Stimulated activated CD4-positive, alpha-beta T cell treated with anti-CD3 and anti-CD28 coated beads, Interleukin-2, amount 100 ng/mL, for 4 hours (primary cell): Measurements from ENCODE around the gene AXL.
A peak's percentile ranks its signal among the peaks of the same experiment; 100 is the strongest.

Experiments
- DNase-seq: peaks from one replicate; pipeline ENCODE4 v3.0.0-alpha.2; 2020; ENCODE audit warnings: low read depth

AXL gene

DNA sequence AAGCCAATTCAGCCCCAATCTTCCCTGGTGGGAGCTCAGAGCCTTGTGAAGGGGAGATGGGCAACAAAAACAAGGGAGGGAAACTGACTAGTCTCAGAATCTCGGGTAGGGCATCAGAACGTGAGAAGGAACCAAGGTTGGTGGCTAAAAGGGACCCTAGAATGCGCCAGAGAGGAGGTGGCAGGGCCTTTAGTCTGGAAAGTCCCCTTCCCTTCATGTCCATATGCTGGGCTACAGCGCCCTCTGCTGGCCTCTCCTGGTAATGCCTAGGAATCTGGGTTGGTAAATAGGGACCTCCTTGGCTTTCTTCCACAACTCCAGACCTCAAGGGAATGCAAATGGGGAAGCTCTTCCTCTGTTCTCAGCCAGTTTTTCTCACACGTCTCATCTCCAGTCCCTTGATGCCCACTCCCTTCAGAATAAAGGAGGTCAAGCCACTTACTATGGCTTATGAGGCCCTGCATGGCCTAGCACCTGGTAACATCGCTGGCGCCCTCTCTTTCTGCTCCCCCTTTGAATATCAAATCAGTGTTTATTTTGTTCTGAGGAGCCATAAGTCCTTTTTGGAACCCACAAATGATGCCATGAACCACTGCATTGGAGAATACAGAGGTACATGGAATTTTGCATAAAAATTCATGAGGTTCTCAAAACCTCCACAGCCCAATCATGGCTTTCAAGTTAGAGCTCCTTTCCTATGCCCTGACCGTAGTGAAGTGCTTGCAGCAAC, 89.6 kb downstream of the AXL start:
- peak; percentile 87 for DNase-seq

DNA sequence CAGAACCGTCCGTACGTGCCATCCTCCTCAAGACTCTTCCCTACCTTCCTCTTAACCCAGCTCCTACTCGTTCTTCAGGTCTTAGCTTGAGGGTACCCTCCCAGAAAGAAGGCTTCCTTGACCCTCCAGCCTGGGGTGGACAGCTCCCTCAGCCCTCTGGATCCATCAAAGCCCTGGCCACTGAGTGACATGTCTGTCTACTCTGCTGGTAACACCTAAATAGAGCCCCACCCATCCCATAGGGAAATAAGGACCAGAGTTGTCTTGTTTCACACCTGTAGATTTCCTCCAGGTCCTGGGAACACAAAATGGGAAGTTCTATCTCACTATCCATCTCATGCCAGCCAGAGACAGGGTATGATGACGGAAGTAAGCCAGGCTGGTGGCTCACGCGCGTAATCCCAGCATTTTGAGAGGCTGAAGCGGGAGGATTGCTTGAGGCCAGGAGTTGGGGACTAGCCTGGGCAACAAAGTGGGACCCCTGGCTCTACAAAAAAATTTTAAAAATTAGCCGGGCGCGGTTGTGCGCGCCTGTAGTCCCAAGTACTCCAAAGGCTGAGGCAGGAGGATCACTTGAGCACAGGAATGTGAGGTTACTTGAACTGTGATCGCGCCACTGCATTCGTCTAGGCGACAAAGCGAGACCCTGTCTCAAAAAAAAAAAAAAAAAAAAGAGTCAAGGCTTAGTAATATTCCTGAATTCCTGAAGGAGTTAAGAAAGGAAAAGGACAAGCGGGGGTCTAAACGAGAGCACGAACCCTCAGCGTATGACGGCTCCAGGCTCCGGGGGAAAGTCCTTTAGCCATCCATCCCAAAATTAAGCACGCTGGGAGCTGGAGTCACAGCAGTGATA, 90.4 kb downstream of the AXL start:
- no peak for DNase-seq

DNA sequence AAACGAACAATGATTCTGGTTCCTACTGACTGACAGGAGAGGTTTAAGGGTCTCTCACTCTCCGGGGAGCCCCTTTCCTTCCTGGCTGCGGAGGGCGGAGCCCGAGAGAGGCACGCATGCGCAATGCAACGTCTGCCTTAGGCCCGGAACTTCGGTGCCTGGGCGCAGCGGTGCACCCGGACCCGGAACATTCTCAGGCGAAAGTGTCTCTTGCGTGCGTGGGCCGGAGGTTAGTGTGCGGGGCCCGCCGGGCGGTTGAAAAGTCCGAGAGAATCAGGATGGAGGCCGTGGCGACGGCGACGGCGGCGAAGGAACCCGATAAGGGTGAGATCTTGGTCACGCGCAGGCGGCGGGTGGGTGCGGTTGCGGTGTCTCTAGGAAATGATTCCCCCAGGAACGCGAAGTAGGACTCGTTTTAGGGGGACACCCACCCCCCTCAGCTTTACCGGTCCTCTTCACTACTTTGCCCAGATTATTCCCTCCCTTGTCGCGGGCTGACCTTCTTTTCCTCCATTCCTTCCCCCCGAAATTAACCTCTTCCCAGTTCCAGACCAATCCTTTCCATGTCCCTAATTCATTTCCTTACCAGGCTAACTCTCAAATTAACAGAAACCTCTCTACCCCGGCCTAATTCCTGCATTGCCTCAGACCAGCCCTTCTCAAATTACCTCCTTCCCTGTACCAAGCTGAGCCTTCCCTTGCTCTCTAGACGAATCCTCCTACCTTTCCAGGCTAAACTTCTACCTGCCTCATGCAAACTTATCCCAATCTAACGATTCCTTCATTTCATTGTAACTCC, 91.2 kb downstream of the AXL start, which contains the start of gene CCDC97:
Gene CCDC97 (plus strand): TSS at position 140 of the 799 bp plus-strand sequence. CDS start 139 bp downstream, at position 279.
- DNase-seq, result peak; percentile 81

DNA sequence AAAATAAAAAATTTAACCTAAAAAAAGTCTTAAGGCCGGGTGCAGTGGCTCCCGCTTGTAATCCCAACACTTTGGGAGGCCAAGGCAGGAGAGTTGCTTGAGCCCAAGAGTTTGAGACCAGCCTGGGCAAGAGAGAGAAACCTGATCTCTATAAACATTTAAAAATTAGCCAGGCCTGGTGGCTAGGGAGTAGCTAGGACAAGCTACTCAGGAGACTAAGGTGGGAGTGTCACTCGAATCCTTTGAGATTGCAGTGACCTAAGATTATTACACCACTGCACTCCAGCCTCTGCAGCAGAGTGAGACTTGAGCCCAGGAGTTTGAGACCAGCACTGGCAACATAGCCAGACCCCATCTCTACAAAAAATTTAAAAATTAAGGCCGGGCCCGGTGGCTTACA, 92.0 kb downstream of the AXL start:
- no peak for DNase-seq
